Caki2 (cell line): Measurements from ENCODE around the gene BORCS5. TPM values are rescaled to one million over a fixed set of nuclear protein-coding genes. Genes with fewer than 3 reads are reported as not detected.
A peak's percentile ranks its signal among the peaks of the same experiment; 100 is the strongest.

ENCODE experiments used
- DNase-seq: peaks from one replicate; pipeline ENCODE4 v3.0.0-alpha.2; 2015; ENCODE audit warnings: low read depth
- in situ Hi-C: cut with HindIII; loops from 2 replicates; pipeline ENCODE4 v1.10.0; 2016; ENCODE audit warnings: low sequenced_read_pairs, low pct_unique_long_range_greater_than_20kb, mixed read lengths
- total RNA-seq: library from RNA; depleted of rRNA; stranded (reverse); fragments of >200 nt; shearing (Covaris generic); gene quantifications from 2 replicates; pipeline ENCODE4 v1.2.3, GENCODE V29; 2014; ENCODE audit warnings: low replicate concordance

Gene BORCS5
- total RNA-seq, 1 experiment from 2014 or later = 2.8 TPM

GRCh38 chr12:12378616-12379015 is 21.7 kb downstream of the BORCS5 start:
- in situ Hi-C loops = no loop called here
- no peak for DNase-seq

- DNase-seq = no peak
- in situ Hi-C loops = no loop called here
Observed at GRCh38 chr12:12379831-12380730, 23.2 kb downstream of the BORCS5 start.

GRCh38 chr12:12380949-12381593 is 24.2 kb downstream of the BORCS5 start:
- DNase-seq = no peak
- in situ Hi-C loops = no loop called here

- no peak for DNase-seq
- in situ Hi-C loops = no loop called here
Observed at GRCh38 chr12:12381982-12382381, 25.1 kb downstream of the BORCS5 start.

- in situ Hi-C loops = no loop called here
- no peak for DNase-seq
Observed at GRCh38 chr12:12384571-12385340, 27.9 kb downstream of the BORCS5 start.

GRCh38 chr12:12387501-12387900 is 30.6 kb downstream of the BORCS5 start:
- in situ Hi-C loops = no loop called here
- peak; percentile 6 for DNase-seq

GRCh38 chr12:12392413-12392812 is 35.5 kb downstream of the BORCS5 start:
- DNase-seq = no peak
- in situ Hi-C loops = no loop called here

GRCh38 chr12:12393171-12393570 is 36.3 kb downstream of the BORCS5 start:
- DNase-seq = no peak
- in situ Hi-C loops = no loop called here

GRCh38 chr12:12396694-12397093 is 39.8 kb downstream of the BORCS5 start:
- no peak for DNase-seq
- in situ Hi-C loops = no loop called here

- in situ Hi-C loops = no loop called here
Observed at GRCh38 chr12:12397184-12397583, 40.3 kb downstream of the BORCS5 start.

GRCh38 chr12:12398026-12398859 is 41.4 kb downstream of the BORCS5 start:
- in situ Hi-C loops = no loop called here
- DNase-seq = peak; percentile 90

More at GRCh38 chr12:12397184-12397583, 40.3 kb downstream of the BORCS5 start:
- no peak for DNase-seq

GRCh38 chr12:12399161-12399560 is 42.3 kb downstream of the BORCS5 start:
- in situ Hi-C loops = no loop called here
- no peak for DNase-seq

- in situ Hi-C loops = no loop called here
- no peak for DNase-seq
Observed at GRCh38 chr12:12399776-12400305, 43.0 kb downstream of the BORCS5 start.

- in situ Hi-C loops = no loop called here
- no peak for DNase-seq
Observed at GRCh38 chr12:12400793-12401192, 43.9 kb downstream of the BORCS5 start.

- DNase-seq = no peak
Observed at GRCh38 chr12:12403264-12404248, 46.7 kb downstream of the BORCS5 start.

GRCh38 chr12:12404297-12404696 is 47.4 kb downstream of the BORCS5 start:
- no peak for DNase-seq
- in situ Hi-C loops = no loop called here

More at GRCh38 chr12:12403264-12404248, 46.7 kb downstream of the BORCS5 start:
- in situ Hi-C loops = no loop called here

- DNase-seq = no peak
- in situ Hi-C loops = no loop called here
Observed at GRCh38 chr12:12405882-12406281, 49.0 kb downstream of the BORCS5 start.
